ENCODE measurements around the gene FXYD1. TPM values are rescaled to one million over a fixed set of nuclear protein-coding genes. Genes with fewer than 3 reads are reported as not detected.

FXYD1 gene
- total and polyA plus RNA-seq, 12 donors = 251 to 819 (median 578) TPM

- WGBS, 2 donors = 87 to 88% methylated on average over 6 of the region's 6 CpGs
- Histone ChIP-seq H3K4me1 (peaks cover 0 to 18% (median 3%) of the 10 kb centered on the region in 9 donors), H3K27ac (no peak overlapping the region), H3K4me3 (no peak overlapping the region), H3K36me3 (peaks cover 0 to 16% (median 0%) of the 10 kb centered on the region in 9 donors), H3K27me3 (peaks cover 0 to 9% (median 0%) of the 10 kb centered on the region in 7 donors), H3K9me3 (no peaks in the 10 kb centered on the region)
- no peak for ATAC-seq
- intact Hi-C loops (cut with DNase I) = no loop called here
- no peak for TF ChIP-seq CTCF (IDR thresholded peaks at IDR 0.05)
- no peak for DNase-seq
These were observed 35.6 kb downstream of the FXYD1 start for GRCh38 chr19:35174226-35174625.

GRCh38 chr19:35176181-35176570, 37.6 kb downstream of the FXYD1 start:
- no peak overlapping the region for H3K4me3 ChIP-seq
- peaks cover 0 to 15% (median 3%) of the 10 kb centered on the region in 9 donors for H3K4me1 ChIP-seq
- TF ChIP-seq CTCF (IDR thresholded peaks at IDR 0.05) = no peak
- peaks cover 0 to 13% (median 0%) of the 10 kb centered on the region in 7 donors for H3K27me3 ChIP-seq
- ATAC-seq (no peak), DNase-seq (no peak)
- intact Hi-C loops (cut with DNase I) = no loop called here
- WGBS, 2 donors = 69 to 71% methylated on average over 3 of the region's 3 CpGs
- H3K27ac ChIP-seq = no peak overlapping the region
- H3K9me3 ChIP-seq = no peaks in the 10 kb centered on the region
- no peaks in the 10 kb centered on the region for H3K36me3 ChIP-seq

GRCh38 chr19:35177377-35178274, 39.0 kb downstream of the FXYD1 start:
- WGBS, 2 donors = 78 to 82% methylated on average over 7 of the region's 7 CpGs

GRCh38 chr19:35178701-35179100, 40.1 kb downstream of the FXYD1 start:
- DNase-seq = no peak
- no peak overlapping the region for H3K27ac ChIP-seq
- no peak for TF ChIP-seq CTCF (IDR thresholded peaks at IDR 0.05)
- ATAC-seq = no peak
- no peaks in the 10 kb centered on the region for H3K36me3 ChIP-seq
- peaks cover 0 to 13% (median 0%) of the 10 kb centered on the region in 7 donors for H3K27me3 ChIP-seq
- WGBS, 2 donors = 55% methylated on average over 2 of the region's 2 CpGs
- no peaks in the 10 kb centered on the region for H3K4me1 ChIP-seq
- H3K4me3 ChIP-seq = no peak overlapping the region
- intact Hi-C loops (cut with DNase I) = no loop called here
- H3K9me3 ChIP-seq = peaks cover 0 to 11% (median 0%) of the 10 kb centered on the region in 11 donors

More at GRCh38 chr19:35177377-35178274, 39.0 kb downstream of the FXYD1 start:
- H3K27me3 ChIP-seq = peaks cover 0 to 13% (median 0%) of the 10 kb centered on the region in 7 donors
- no peak for TF ChIP-seq CTCF (IDR thresholded peaks at IDR 0.05)
- no peak overlapping the region for H3K27ac ChIP-seq
- ATAC-seq (no peak), DNase-seq (no peak)
- no peaks in the 10 kb centered on the region for H3K36me3 ChIP-seq
- no peaks in the 10 kb centered on the region for H3K9me3 ChIP-seq
- H3K4me3 ChIP-seq = no peak overlapping the region
- H3K4me1 ChIP-seq = peaks cover 0 to under 1% (median 0%) of the 10 kb centered on the region in 9 donors
- intact Hi-C loops (cut with DNase I) = no loop called here

Measured in heart right ventricle (tissue), 16 donors.